ENCODE results near the gene ROCK2. TPM values are rescaled to one million over a fixed set of nuclear protein-coding genes. Genes with fewer than 3 reads are reported as not detected.
"Not testable (repeated sequence)": the region's sequence is repeated elsewhere in the genome, so short reads cannot be mapped to it uniquely, and the experiment has no call there.

Gene ROCK2
- total RNA-seq, 1 experiment from 2014 or later, result 36.7 TPM

- DNase-seq (ENCODE audit: low read depth), result no peak
Observed at GRCh38 chr2:11236335-11236734, 108.1 kb downstream of the ROCK2 start.

- no peak for DNase-seq (ENCODE audit: low read depth)
Observed at GRCh38 chr2:11235583-11235982, 108.9 kb downstream of the ROCK2 start.

GRCh38 chr2:11234309-11234708 is 110.1 kb downstream of the ROCK2 start:
- no peak for DNase-seq (ENCODE audit: low read depth)

GRCh38 chr2:11231193-11231592 is 113.2 kb downstream of the ROCK2 start:
- not testable (repeated sequence) for DNase-seq (ENCODE audit: low read depth)

GRCh38 chr2:11228692-11229091 is 115.7 kb downstream of the ROCK2 start:
- no peak for DNase-seq (ENCODE audit: low read depth)

- DNase-seq (ENCODE audit: low read depth), result no peak
Observed at GRCh38 chr2:11227595-11227994, 116.8 kb downstream of the ROCK2 start.

- DNase-seq (ENCODE audit: low read depth), result no peak
Observed at GRCh38 chr2:11224887-11225286, 119.5 kb downstream of the ROCK2 start.

- DNase-seq (ENCODE audit: low read depth), result no peak
Observed at GRCh38 chr2:11222845-11223244, 121.6 kb downstream of the ROCK2 start.

- DNase-seq (ENCODE audit: low read depth), result no peak
Observed at GRCh38 chr2:11220445-11220844, 124.0 kb downstream of the ROCK2 start.

GRCh38 chr2:11215407-11215806 is 129.0 kb downstream of the ROCK2 start:
- no peak for DNase-seq (ENCODE audit: low read depth)

GRCh38 chr2:11214770-11215169 is 129.7 kb downstream of the ROCK2 start:
- no peak for DNase-seq (ENCODE audit: low read depth)

GRCh38 chr2:11213975-11214374 is 130.5 kb downstream of the ROCK2 start:
- no peak for DNase-seq (ENCODE audit: low read depth)

- DNase-seq (ENCODE audit: low read depth), result no peak
Observed at GRCh38 chr2:11213090-11213638, 131.3 kb downstream of the ROCK2 start.

- DNase-seq (ENCODE audit: low read depth), result no peak
Observed at GRCh38 chr2:11212645-11213044, 131.8 kb downstream of the ROCK2 start.

GRCh38 chr2:11208083-11208482 is 136.4 kb downstream of the ROCK2 start:
- DNase-seq (ENCODE audit: low read depth), result no peak

- peak; percentile 49 for DNase-seq (ENCODE audit: low read depth)
Observed at GRCh38 chr2:11203480-11203879, 141.0 kb downstream of the ROCK2 start.

- DNase-seq (ENCODE audit: low read depth), result no peak
Observed at GRCh38 chr2:11201969-11202368, 142.5 kb downstream of the ROCK2 start.

GRCh38 chr2:11200651-11201050 is 143.8 kb downstream of the ROCK2 start:
- no peak for DNase-seq (ENCODE audit: low read depth)

GRCh38 chr2:11196246-11196645 is 148.2 kb downstream of the ROCK2 start:
- no peak for DNase-seq (ENCODE audit: low read depth)

- no peak for DNase-seq (ENCODE audit: low read depth)
Observed at GRCh38 chr2:11187731-11188130, 156.7 kb downstream of the ROCK2 start.

GRCh38 chr2:11187083-11187619 is 157.3 kb downstream of the ROCK2 start:
- peak; percentile 54 for DNase-seq (ENCODE audit: low read depth)

- DNase-seq (ENCODE audit: low read depth), result no peak
Observed at GRCh38 chr2:11186145-11186544, 158.3 kb downstream of the ROCK2 start.

GRCh38 chr2:11182951-11183350 is 161.5 kb downstream of the ROCK2 start:
- no peak for DNase-seq (ENCODE audit: low read depth)

- no peak for DNase-seq (ENCODE audit: low read depth)
Observed at GRCh38 chr2:11180653-11181052, 163.8 kb downstream of the ROCK2 start.

All from Daoy (cell line).